Measurements from ENCODE around the gene BAAT.
A peak's percentile ranks its signal among the peaks of the same experiment; 100 is the strongest.

The BAAT gene

DNA sequence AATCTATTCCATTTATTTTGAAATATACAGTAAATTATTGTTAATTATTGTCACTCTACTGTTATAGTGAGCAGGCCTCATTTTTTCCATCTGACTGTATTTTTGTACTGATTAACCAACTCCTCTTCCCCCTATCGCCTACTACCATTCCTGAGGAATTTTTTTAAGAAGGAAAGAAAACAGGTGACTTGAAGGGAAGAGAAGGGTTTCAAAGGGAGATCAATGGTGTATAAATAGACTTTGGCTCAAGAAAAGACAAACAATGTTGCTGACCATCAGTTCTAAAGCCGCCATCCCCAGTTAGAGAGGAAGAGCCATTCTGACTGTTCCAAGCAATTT, 69.7 kb downstream of the BAAT start:
- no peak for DNase-seq (ENCODE audit: low read depth)

- DNase-seq (ENCODE audit: low read depth) = no peak
Observed at GRCh38 chr9:101312661-101313060, 72.1 kb downstream of the BAAT start.

GRCh38 chr9:101311758-101312420, 72.9 kb downstream of the BAAT start:
- peak; percentile 69 for DNase-seq (ENCODE audit: low read depth)

- no peak for DNase-seq (ENCODE audit: low read depth)
Observed at GRCh38 chr9:101311191-101311590, 73.6 kb downstream of the BAAT start.
